Measurements from ENCODE around the gene PLOD1.

Gene PLOD1

GRCh38 chr1:11955221-11955620 lies 20.7 kb downstream of the PLOD1 start:
- H3K27me3 ChIP-seq (ENCODE audit: control insufficient read depth in 3 of 3, insufficient read depth in 3 of 3, low read depth in 1 of 3, low read length in 3 of 3): no peaks in the 10 kb centered on the region
- H2AFZ ChIP-seq (ENCODE audit: low read length): no peak overlapping the region
- no peak overlapping the region for H3K18ac ChIP-seq (ENCODE audit: low read length)
- H3K36me3 ChIP-seq (replicated peaks in 1 of 2; ENCODE audit: control insufficient read depth in 2 of 2, insufficient read depth in 2 of 2, low read length in 2 of 2): peaks cover 20 to 59% of the 10 kb centered on the region in 2 donors
- H4K91ac ChIP-seq (ENCODE audit: low read depth, low read length, poor library complexity): no peak overlapping the region
- H3K23ac ChIP-seq (ENCODE audit: low read depth, low read length, poor library complexity): no peak overlapping the region
- no peak overlapping the region for H3K4me2 ChIP-seq (ENCODE audit: insufficient read depth, low read length, poor library complexity, severe bottlenecking)
- no peak overlapping the region for H2BK12ac ChIP-seq (ENCODE audit: low read length)
- no peak overlapping the region for H3K14ac ChIP-seq (ENCODE audit: low read length)
- WGBS, 2 donors (ENCODE audit: extremely low coverage in 2 of 2, insufficient read length in 2 of 2, insufficient replicate concordance in 1 of 2): no CpG with 5 or more reads among the region's 6 CpGs
- no peak overlapping the region for H2AK5ac ChIP-seq (ENCODE audit: low read depth, low read length)
- H3K27ac ChIP-seq (replicated peaks; ENCODE audit: low read length): no peak overlapping the region
- H3K4me3 ChIP-seq (ENCODE audit: low read length in 2 of 2): no peak overlapping the region
- no peak overlapping the region for H2BK120ac ChIP-seq (ENCODE audit: low read depth, low read length)
- DNase-seq (ENCODE audit: low spot score): no peak
- H2BK15ac ChIP-seq (ENCODE audit: low read length): no peak overlapping the region
- H3K9me3 ChIP-seq (replicated peaks in 1 of 2; ENCODE audit: control insufficient read depth in 2 of 2, insufficient read depth in 1 of 2, low read depth in 1 of 2, low read length in 2 of 2): no peaks in the 10 kb centered on the region
- H3K4me1 ChIP-seq (ENCODE audit: control insufficient read depth in 2 of 2, insufficient read depth in 1 of 2, low read depth in 1 of 2, low read length in 2 of 2): no peaks in the 10 kb centered on the region
- no peaks in the 10 kb centered on the region for H3K79me1 ChIP-seq (ENCODE audit: low read depth, low read length)
- H3K9ac ChIP-seq (ENCODE audit: low read depth, low read length, poor library complexity): no peak overlapping the region
- H2BK5ac ChIP-seq (ENCODE audit: low read length): no peak overlapping the region
- no peak overlapping the region for H3K4ac ChIP-seq (ENCODE audit: low read length)
- H4K8ac ChIP-seq (ENCODE audit: low read depth, low read length): no peak overlapping the region

- no peak overlapping the region for H3K9ac ChIP-seq (ENCODE audit: low read depth, low read length, poor library complexity)
- no peak overlapping the region for H2AFZ ChIP-seq (ENCODE audit: low read length)
- peak overlapping the region; percentile 25 for H3K14ac ChIP-seq (ENCODE audit: low read length)
- DNase-seq (ENCODE audit: low spot score): no peak
- H3K4me1 ChIP-seq (ENCODE audit: control insufficient read depth in 2 of 2, insufficient read depth in 1 of 2, low read depth in 1 of 2, low read length in 2 of 2): no peaks in the 10 kb centered on the region
- H3K4me2 ChIP-seq (ENCODE audit: insufficient read depth, low read length, poor library complexity, severe bottlenecking): no peak overlapping the region
- no peak overlapping the region for H2BK5ac ChIP-seq (ENCODE audit: low read length)
- no peak overlapping the region for H2BK15ac ChIP-seq (ENCODE audit: low read length)
- H2BK120ac ChIP-seq (ENCODE audit: low read depth, low read length): peak overlapping the region; percentile 19
- H3K23ac ChIP-seq (ENCODE audit: low read depth, low read length, poor library complexity): no peak overlapping the region
- no peak overlapping the region for H3K4me3 ChIP-seq (ENCODE audit: low read length in 2 of 2)
- H3K4ac ChIP-seq (ENCODE audit: low read length): no peak overlapping the region
- H3K18ac ChIP-seq (ENCODE audit: low read length): no peak overlapping the region
- WGBS, 2 donors (ENCODE audit: extremely low coverage in 2 of 2, insufficient read length in 2 of 2, insufficient replicate concordance in 1 of 2): no CpG with 5 or more reads among the region's 5 CpGs
- H4K8ac ChIP-seq (ENCODE audit: low read depth, low read length): no peak overlapping the region
- H3K36me3 ChIP-seq (replicated peaks in 1 of 2; ENCODE audit: control insufficient read depth in 2 of 2, insufficient read depth in 2 of 2, low read length in 2 of 2): peaks cover 18 to 58% of the 10 kb centered on the region in 2 donors
- H4K91ac ChIP-seq (ENCODE audit: low read depth, low read length, poor library complexity): no peak overlapping the region
- H3K9me3 ChIP-seq (replicated peaks in 1 of 2; ENCODE audit: control insufficient read depth in 2 of 2, insufficient read depth in 1 of 2, low read depth in 1 of 2, low read length in 2 of 2): no peaks in the 10 kb centered on the region
- H3K27ac ChIP-seq (replicated peaks; ENCODE audit: low read length): no peak overlapping the region
- H2BK12ac ChIP-seq (ENCODE audit: low read length): no peak overlapping the region
- H3K27me3 ChIP-seq (ENCODE audit: control insufficient read depth in 3 of 3, insufficient read depth in 3 of 3, low read depth in 1 of 3, low read length in 3 of 3): no peaks in the 10 kb centered on the region
- no peak overlapping the region for H2AK5ac ChIP-seq (ENCODE audit: low read depth, low read length)
- H3K79me1 ChIP-seq (ENCODE audit: low read depth, low read length): no peaks in the 10 kb centered on the region
Measured at GRCh38 chr1:11957398-11957797, 22.9 kb downstream of the PLOD1 start.

DNA sequence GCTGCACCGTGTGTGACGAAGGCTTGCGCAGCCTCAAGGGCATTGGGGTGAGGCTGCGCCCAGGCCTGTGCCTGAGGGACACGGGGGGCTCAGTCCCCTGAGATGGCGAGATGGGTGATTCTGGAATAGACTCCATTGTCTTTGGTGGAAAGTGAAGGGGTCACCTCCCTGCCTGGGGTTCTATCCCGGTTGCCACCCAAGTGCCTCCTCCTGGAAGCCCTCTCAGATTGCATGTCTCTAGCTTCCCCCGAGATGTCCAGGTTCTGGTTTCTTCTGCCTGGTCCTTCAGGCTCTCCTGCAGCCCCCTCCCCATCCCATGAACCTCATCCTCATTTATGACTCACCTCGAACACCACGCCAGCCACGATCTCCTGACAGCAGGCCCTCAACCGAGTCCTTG lies 23.4 kb downstream of the PLOD1 start:
- H3K27ac ChIP-seq (replicated peaks; ENCODE audit: low read length): no peak overlapping the region
- no peaks in the 10 kb centered on the region for H3K9me3 ChIP-seq (replicated peaks in 1 of 2; ENCODE audit: control insufficient read depth in 2 of 2, insufficient read depth in 1 of 2, low read depth in 1 of 2, low read length in 2 of 2)
- no peak overlapping the region for H3K4ac ChIP-seq (ENCODE audit: low read length)
- H3K27me3 ChIP-seq (ENCODE audit: control insufficient read depth in 3 of 3, insufficient read depth in 3 of 3, low read depth in 1 of 3, low read length in 3 of 3): no peaks in the 10 kb centered on the region
- H2BK5ac ChIP-seq (ENCODE audit: low read length): no peak overlapping the region
- no peak overlapping the region for H2BK15ac ChIP-seq (ENCODE audit: low read length)
- no peak overlapping the region for H4K91ac ChIP-seq (ENCODE audit: low read depth, low read length, poor library complexity)
- H3K9ac ChIP-seq (ENCODE audit: low read depth, low read length, poor library complexity): no peak overlapping the region
- no peak overlapping the region for H2AFZ ChIP-seq (ENCODE audit: low read length)
- no peak overlapping the region for H3K23ac ChIP-seq (ENCODE audit: low read depth, low read length, poor library complexity)
- WGBS, 2 donors (ENCODE audit: extremely low coverage in 2 of 2, insufficient read length in 2 of 2, insufficient replicate concordance in 1 of 2): no CpG with 5 or more reads among the region's 12 CpGs
- H3K14ac ChIP-seq (ENCODE audit: low read length): no peak overlapping the region
- H3K18ac ChIP-seq (ENCODE audit: low read length): no peak overlapping the region
- no peak overlapping the region for H4K8ac ChIP-seq (ENCODE audit: low read depth, low read length)
- peaks cover 16 to 54% of the 10 kb centered on the region in 2 donors for H3K36me3 ChIP-seq (replicated peaks in 1 of 2; ENCODE audit: control insufficient read depth in 2 of 2, insufficient read depth in 2 of 2, low read length in 2 of 2)
- H3K4me3 ChIP-seq (ENCODE audit: low read length in 2 of 2): no peak overlapping the region
- no peak overlapping the region for H2BK12ac ChIP-seq (ENCODE audit: low read length)
- no peak overlapping the region for H3K4me2 ChIP-seq (ENCODE audit: insufficient read depth, low read length, poor library complexity, severe bottlenecking)
- H3K79me1 ChIP-seq (ENCODE audit: low read depth, low read length): no peaks in the 10 kb centered on the region
- peak overlapping the region; percentile 37 for H2AK5ac ChIP-seq (ENCODE audit: low read depth, low read length)
- H3K4me1 ChIP-seq (ENCODE audit: control insufficient read depth in 2 of 2, insufficient read depth in 1 of 2, low read depth in 1 of 2, low read length in 2 of 2): no peaks in the 10 kb centered on the region
- DNase-seq (ENCODE audit: low spot score): no peak
- H2BK120ac ChIP-seq (ENCODE audit: low read depth, low read length): no peak overlapping the region

DNA sequence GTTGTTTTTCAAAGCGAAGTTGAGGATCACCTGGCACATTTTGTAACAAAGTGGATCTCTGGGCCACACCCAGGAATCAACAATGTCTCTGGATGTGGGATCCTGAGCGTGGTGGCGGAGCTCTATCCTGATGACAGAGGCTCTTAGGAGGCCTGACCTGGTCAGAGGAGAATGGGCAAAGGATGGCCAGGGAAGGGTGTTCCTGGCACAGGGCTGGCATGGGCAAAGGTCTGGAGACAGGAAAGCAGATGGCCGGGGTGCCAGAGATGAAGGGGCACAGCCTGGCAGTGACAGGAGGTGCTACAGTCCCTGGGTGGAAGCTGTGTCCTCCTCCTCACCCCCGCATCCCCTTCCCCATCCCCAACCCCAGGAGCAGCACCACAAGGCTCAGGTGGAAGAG lies 25.8 kb downstream of the PLOD1 start:
- Histone ChIP-seq H3K27ac (replicated peaks; ENCODE audit: low read length) (no peak overlapping the region), H3K4me1 (ENCODE audit: control insufficient read depth in 2 of 2, insufficient read depth in 1 of 2, low read depth in 1 of 2, low read length in 2 of 2) (no peaks in the 10 kb centered on the region), H2BK5ac (ENCODE audit: low read length) (no peak overlapping the region), H3K9me3 (replicated peaks in 1 of 2; ENCODE audit: control insufficient read depth in 2 of 2, insufficient read depth in 1 of 2, low read depth in 1 of 2, low read length in 2 of 2) (no peaks in the 10 kb centered on the region), H3K27me3 (ENCODE audit: control insufficient read depth in 3 of 3, insufficient read depth in 3 of 3, low read depth in 1 of 3, low read length in 3 of 3) (no peaks in the 10 kb centered on the region), H3K14ac (ENCODE audit: low read length) (no peak overlapping the region), H3K79me1 (ENCODE audit: low read depth, low read length) (no peaks in the 10 kb centered on the region), H3K4ac (ENCODE audit: low read length) (no peak overlapping the region), H4K91ac (ENCODE audit: low read depth, low read length, poor library complexity) (no peak overlapping the region), H3K4me3 (ENCODE audit: low read length in 2 of 2) (no peak overlapping the region), H2BK120ac (ENCODE audit: low read depth, low read length) (no peak overlapping the region), H2BK15ac (ENCODE audit: low read length) (no peak overlapping the region), H3K4me2 (ENCODE audit: insufficient read depth, low read length, poor library complexity, severe bottlenecking) (no peak overlapping the region), H2AFZ (ENCODE audit: low read length) (no peak overlapping the region), H4K8ac (ENCODE audit: low read depth, low read length) (no peak overlapping the region), H2AK5ac (ENCODE audit: low read depth, low read length) (no peak overlapping the region), H3K18ac (ENCODE audit: low read length) (no peak overlapping the region), H2BK12ac (ENCODE audit: low read length) (no peak overlapping the region), H3K9ac (ENCODE audit: low read depth, low read length, poor library complexity) (no peak overlapping the region), H3K36me3 (replicated peaks in 1 of 2; ENCODE audit: control insufficient read depth in 2 of 2, insufficient read depth in 2 of 2, low read length in 2 of 2) (peaks cover 27 to 69% of the 10 kb centered on the region in 2 donors), H3K23ac (ENCODE audit: low read depth, low read length, poor library complexity) (no peak overlapping the region)
- WGBS, 2 donors (ENCODE audit: extremely low coverage in 2 of 2, insufficient read length in 2 of 2, insufficient replicate concordance in 1 of 2): no CpG with 5 or more reads among the region's 5 CpGs
- no peak for DNase-seq (ENCODE audit: low spot score)

Measured in neuronal stem cell (in vitro differentiated cells).